HepG2 (cell line): ENCODE data around the gene MESD.

Experiments
- ESRRA ChIP-seq: sonication (generic); formaldehyde crosslinking; IDR thresholded peaks from 2 replicates; pipeline ENCODE4 v1.5.1; 2020; ENCODE audit warnings: mild to moderate bottlenecking, low read depth, missing genetic modification reagents
- ZFY ChIP-seq: sonication (generic); formaldehyde crosslinking; IDR thresholded peaks from 2 replicates; pipeline ENCODE4 v1.4.0; 2020; ENCODE audit warnings: missing genetic modification reagents

DNA sequence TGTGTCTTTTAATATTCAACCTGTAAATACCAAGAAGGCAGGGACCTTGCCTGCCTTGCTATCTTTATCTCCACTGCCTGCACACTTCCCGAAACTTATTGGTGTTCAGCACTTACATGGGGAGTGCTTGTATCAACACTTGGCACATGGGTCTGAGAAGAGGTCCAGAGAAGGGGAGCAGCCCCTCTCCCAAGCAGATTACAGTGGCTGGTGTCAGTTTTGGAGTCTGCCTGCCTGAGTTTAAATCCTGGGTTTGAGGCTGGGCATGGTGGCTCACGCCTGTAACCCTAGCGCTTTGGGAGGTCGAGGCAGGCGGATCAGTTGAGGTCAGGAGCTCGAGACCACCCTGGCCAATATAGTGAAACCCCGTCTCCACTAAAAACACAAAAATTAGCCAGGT, 20.3 kb downstream of the MESD start:
- TF ChIP-seq ZFY = no peak
- no peak for TF ChIP-seq ESRRA
